ENCODE data around the gene CCER1.

- TF ChIP-seq CTCF (IDR thresholded peaks at IDR 0.05; ENCODE audit: insufficient read depth, low read depth, low read length) (peak; percentile 91), EZH2 (IDR thresholded peaks at IDR 0.05; ENCODE audit: insufficient read depth, low read length) (no peak)
Measured at GRCh38 chr12:90909069-90909770, 45.8 kb downstream of the CCER1 start.

Measured in astrocyte (in vitro differentiated cells and primary cell).